ENCODE results near the gene CCDC40.

CCDC40 gene

DNA sequence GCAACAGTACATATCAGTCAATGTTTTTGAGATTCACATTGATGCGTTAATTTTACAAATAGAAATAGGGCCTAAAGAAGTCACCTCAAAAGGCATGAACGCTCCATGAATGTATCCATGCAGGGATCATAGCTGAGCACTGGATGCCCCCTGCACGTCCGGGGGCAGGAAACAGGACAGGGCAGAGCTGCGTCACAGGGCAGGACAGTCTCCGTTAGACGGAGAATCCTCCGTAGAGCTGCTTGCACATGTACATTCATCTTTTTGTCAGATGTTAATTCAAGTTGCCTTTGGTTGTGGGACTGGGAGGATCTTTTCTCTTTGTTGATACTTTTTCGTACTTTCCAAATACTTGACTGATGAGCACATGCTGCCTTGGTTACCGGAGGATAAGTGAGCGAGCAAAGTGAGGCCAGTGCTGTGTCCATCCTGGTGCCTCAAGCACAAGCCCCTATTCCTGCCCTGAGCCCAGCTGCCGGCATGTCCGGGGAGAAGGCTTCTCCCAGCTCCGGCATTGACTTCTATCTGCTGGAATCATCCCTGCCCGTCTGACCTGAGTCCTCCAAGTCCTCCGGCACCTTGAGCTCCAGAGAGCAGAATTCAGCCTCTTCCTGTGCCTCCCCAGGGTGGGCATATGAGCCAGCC lies 80.0 kb downstream of the CCDC40 start:
- TF ChIP-seq REST (IDR thresholded peaks at IDR 0.05; ENCODE audit: insufficient read depth in 1 of 2, low read depth in 2 of 2, low read length in 2 of 2), result no peak
- TF ChIP-seq SIN3A (IDR thresholded peaks at IDR 0.05; ENCODE audit: borderline replicate concordance, insufficient read depth, low read length), result no peak
- TF ChIP-seq POLR2AphosphoS5 (IDR thresholded peaks at IDR 0.05; ENCODE audit: low read depth, low read length), result no peak
- TF ChIP-seq TAF1 (IDR thresholded peaks at IDR 0.05; ENCODE audit: borderline replicate concordance, insufficient read depth, low read length), result no peak
- TF ChIP-seq FOXP2 (optimal IDR thresholded peaks at IDR 0.05; ENCODE audit: borderline replicate concordance, extremely low read depth, extremely low read length, insufficient read depth), result no peak

GRCh38 chr17:80116921-80117380 lies 80.5 kb downstream of the CCDC40 start:
- TF ChIP-seq FOXP2 (optimal IDR thresholded peaks at IDR 0.05; ENCODE audit: borderline replicate concordance, extremely low read depth, extremely low read length, insufficient read depth), result no peak
- no peak for TF ChIP-seq TAF1 (IDR thresholded peaks at IDR 0.05; ENCODE audit: borderline replicate concordance, insufficient read depth, low read length)
- TF ChIP-seq POLR2AphosphoS5 (IDR thresholded peaks at IDR 0.05; ENCODE audit: low read depth, low read length), result no peak
- TF ChIP-seq SIN3A (IDR thresholded peaks at IDR 0.05; ENCODE audit: borderline replicate concordance, insufficient read depth, low read length), result no peak
- TF ChIP-seq REST (IDR thresholded peaks at IDR 0.05; ENCODE audit: insufficient read depth in 1 of 2, low read depth in 2 of 2, low read length in 2 of 2), result no peak

DNA sequence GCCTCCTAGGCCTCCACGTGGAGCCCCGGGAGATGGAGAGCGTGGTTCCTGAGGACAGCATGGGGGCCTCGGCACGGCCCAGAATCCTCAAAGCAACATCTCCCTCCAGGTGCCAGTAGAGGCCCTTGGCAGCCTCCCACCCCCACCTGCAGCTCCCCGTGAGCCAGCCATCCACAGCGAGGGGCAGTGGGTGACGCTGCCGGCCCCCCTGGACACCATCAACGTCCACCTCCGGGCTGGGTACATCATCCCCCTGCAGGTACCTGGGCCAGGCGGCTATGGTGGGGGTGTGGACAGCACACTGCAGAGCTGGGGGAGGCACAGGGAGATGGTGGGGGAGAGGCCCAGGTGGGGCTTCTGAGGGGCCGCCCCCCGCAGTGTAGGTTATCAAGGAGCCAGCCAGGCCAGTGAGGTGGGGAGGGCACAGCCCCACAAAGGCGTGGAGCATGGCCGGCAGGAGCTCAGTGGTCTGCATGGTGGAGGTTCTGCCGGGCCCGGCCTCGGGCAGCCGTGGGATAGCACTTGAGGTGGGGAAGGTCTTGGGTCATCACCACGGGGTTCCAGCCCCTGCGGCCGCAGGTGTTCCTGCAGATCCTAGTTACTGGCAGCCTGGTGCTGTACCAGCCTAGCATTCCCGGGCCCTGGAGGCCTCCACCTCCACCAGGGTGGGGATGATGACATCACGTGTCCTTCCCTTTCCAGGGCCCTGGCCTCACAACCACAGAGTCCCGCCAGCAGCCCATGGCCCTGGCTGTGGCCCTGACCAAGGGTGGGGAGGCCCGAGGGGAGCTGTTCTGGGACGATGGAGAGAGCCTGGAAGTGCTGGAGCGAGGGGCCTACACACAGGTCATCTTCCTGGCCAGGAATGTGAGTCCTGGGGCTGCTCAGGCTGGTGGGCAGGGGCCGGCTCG lies 81.3 kb downstream of the CCDC40 start:
- no peak for TF ChIP-seq SIN3A (IDR thresholded peaks at IDR 0.05; ENCODE audit: borderline replicate concordance, insufficient read depth, low read length)
- TF ChIP-seq FOXP2 (optimal IDR thresholded peaks at IDR 0.05; ENCODE audit: borderline replicate concordance, extremely low read depth, extremely low read length, insufficient read depth), result no peak
- TF ChIP-seq TAF1 (IDR thresholded peaks at IDR 0.05; ENCODE audit: borderline replicate concordance, insufficient read depth, low read length), result no peak
- no peak for TF ChIP-seq REST (IDR thresholded peaks at IDR 0.05; ENCODE audit: insufficient read depth in 1 of 2, low read depth in 2 of 2, low read length in 2 of 2)
- no peak for TF ChIP-seq POLR2AphosphoS5 (IDR thresholded peaks at IDR 0.05; ENCODE audit: low read depth, low read length)

DNA sequence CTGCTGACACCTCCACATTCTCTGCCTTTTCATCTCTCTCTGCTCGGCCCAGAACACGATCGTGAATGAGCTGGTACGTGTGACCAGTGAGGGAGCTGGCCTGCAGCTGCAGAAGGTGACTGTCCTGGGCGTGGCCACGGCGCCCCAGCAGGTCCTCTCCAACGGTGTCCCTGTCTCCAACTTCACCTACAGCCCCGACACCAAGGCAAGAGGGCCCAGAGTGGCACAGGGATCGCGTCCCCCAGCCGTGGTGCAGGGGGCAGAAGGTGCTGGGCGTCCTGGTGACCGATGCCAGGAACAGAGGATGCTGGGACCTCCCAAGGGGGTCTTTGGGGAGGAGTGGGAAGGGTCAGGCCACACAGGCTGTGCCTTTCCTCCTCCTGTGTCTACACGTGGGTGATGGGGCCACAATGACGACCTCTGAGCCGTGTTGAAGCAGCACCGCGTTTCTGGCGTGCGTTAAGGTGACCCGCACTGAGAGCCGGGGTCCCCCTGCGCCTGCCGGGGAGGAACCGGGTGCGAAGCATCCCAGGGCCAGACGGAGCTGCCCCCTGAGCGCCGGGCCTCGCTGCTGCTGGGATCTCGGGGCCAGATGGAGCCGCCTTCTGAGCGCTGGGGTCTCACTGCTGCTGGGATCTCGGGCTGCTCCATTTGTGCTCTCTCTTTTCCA lies 82.3 kb downstream of the CCDC40 start:
- TF ChIP-seq TAF1 (IDR thresholded peaks at IDR 0.05; ENCODE audit: borderline replicate concordance, insufficient read depth, low read length) (no peak), SIN3A (IDR thresholded peaks at IDR 0.05; ENCODE audit: borderline replicate concordance, insufficient read depth, low read length) (no peak), POLR2AphosphoS5 (IDR thresholded peaks at IDR 0.05; ENCODE audit: low read depth, low read length) (no peak), FOXP2 (optimal IDR thresholded peaks at IDR 0.05; ENCODE audit: borderline replicate concordance, extremely low read depth, extremely low read length, insufficient read depth) (no peak), REST (IDR thresholded peaks at IDR 0.05; ENCODE audit: insufficient read depth in 1 of 2, low read depth in 2 of 2, low read length in 2 of 2) (no peak)

Data from PFSK-1 (cell line).